IMR-90 (cell line): ENCODE data around the gene OTUB2.

Experiments used
- CTCF ChIP-seq: conservative IDR thresholded peaks from 2 replicates; pipeline ENCODE4 v1.5.1; 2012; ENCODE audit warnings: mild to moderate bottlenecking, low read depth, low read length, improper control_type of control experiment
- MAFK ChIP-seq: IDR thresholded peaks from 2 replicates; pipeline ENCODE4 v1.6.1; 2012; ENCODE audit warnings: low read depth, low read length, improper control_type of control experiment
- MAZ ChIP-seq: IDR thresholded peaks from 2 replicates; pipeline ENCODE4 v1.6.1; 2012; ENCODE audit warnings: low read depth, mild to moderate bottlenecking, low read length, improper control_type of control experiment, moderate library complexity, borderline replicate concordance
- RAD21 ChIP-seq: IDR thresholded peaks from 2 replicates; pipeline ENCODE4 v1.6.1; 2012; ENCODE audit warnings: low read length, improper control_type of control experiment

DNA sequence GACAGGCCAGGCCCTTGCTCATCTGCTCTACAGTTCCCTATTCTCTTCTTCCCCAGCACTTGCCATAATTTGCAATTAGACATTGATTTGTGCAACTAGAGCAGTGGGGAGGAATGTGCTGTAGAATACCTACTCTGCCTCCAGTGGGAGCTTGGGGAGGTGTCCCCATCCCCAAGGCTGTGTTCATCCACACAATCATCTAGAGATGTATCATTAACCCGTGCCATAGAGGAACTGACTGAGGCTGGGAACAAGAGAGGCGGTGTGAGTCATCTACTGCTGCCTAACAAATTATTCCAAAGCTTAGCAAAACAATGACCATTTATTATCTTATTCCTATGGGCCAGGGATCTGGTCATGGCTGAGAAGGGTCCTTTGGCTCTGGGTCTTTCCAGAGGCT is 5.1 kb upstream of the OTUB2 start:
- TF ChIP-seq MAZ (no peak), RAD21 (no peak), CTCF (no peak), MAFK (no peak)
